A673 (cell line): Measurements from ENCODE around the gene PLIN3. TPM values are rescaled to one million over a fixed set of nuclear protein-coding genes. Genes with fewer than 3 reads are reported as not detected.
A peak's percentile ranks its signal among the peaks of the same experiment; 100 is the strongest.

ENCODE experiments used
- BruUV-seq: library from RNA; stranded (reverse); fragments of 400-500 nt; replicated peaks from 2 replicates; lab custom pipeline; 2021; lab: Mats Ljungman, UMichigan
- CTCF ChIA-PET: fragments of 300-600 bp; sonication (Branson Sonifier 250); formaldehyde crosslinking; loops from one replicate; lab custom pipeline; 2022; ENCODE audit warnings: antibody characterized with exemption; lab: Charles Lee
- POLR2A ChIA-PET: fragments of 300-600 bp; sonication (Branson Sonifier 250); formaldehyde crosslinking; loops from one replicate; lab custom pipeline; 2022; ENCODE audit warnings: antibody characterized with exemption; ENCODE audit not compliant: low non-redundant PET; lab: Charles Lee
- DNase-seq: peaks from one replicate; pipeline ENCODE4 v3.0.0-alpha.2; 2015; ENCODE audit warnings: low spot score
- H3K27ac ChIP-seq: fragments of 200-600 bp; sonication (generic); 2 replicates; pipeline ENCODE4 v1.5.1; 2016; ENCODE audit warnings: mixed run types, low read depth, mild to moderate bottlenecking, mixed read lengths, antibody characterized with exemption, low read length; ENCODE audit not compliant: poor library complexity, severe bottlenecking
- H3K27me3 ChIP-seq: fragments of 200-600 bp; sonication (generic); replicated peaks from 2 replicates; pipeline ENCODE4 v1.6.1; 2017; ENCODE audit warnings: mixed run types, low read depth, mild to moderate bottlenecking, mixed read lengths, antibody characterized with exemption, low read length; ENCODE audit not compliant: insufficient read depth, poor library complexity
- H3K36me3 ChIP-seq: fragments of 200-600 bp; sonication (generic); 2 replicates; pipeline ENCODE4 v1.6.1; 2016; ENCODE audit warnings: mixed run types, mild to moderate bottlenecking, mixed read lengths, antibody characterized with exemption, low read length; ENCODE audit not compliant: insufficient read depth, poor library complexity, severe bottlenecking
- H3K4me1 ChIP-seq: fragments of 200-600 bp; sonication (generic); 2 replicates; pipeline ENCODE4 v1.6.1; 2017; ENCODE audit warnings: mixed run types, mild to moderate bottlenecking, mixed read lengths, antibody characterized with exemption, low read length; ENCODE audit not compliant: insufficient read depth, poor library complexity, severe bottlenecking
- H3K4me3 ChIP-seq: fragments of 200-600 bp; sonication (generic); 2 replicates; pipeline ENCODE4 v1.5.1; 2016; ENCODE audit warnings: low read depth, mixed run types, mild to moderate bottlenecking, mixed read lengths, low read length; ENCODE audit not compliant: poor library complexity, severe bottlenecking
- H3K9me3 ChIP-seq: fragments of 200-600 bp; sonication (generic); 2 replicates; pipeline ENCODE4 v1.6.1; 2016; ENCODE audit warnings: mixed run types, low read depth, mild to moderate bottlenecking, mixed read lengths, antibody characterized with exemption, low read length; ENCODE audit not compliant: poor library complexity, severe bottlenecking
- CTCF ChIP-seq: fragments of 300-800, 200-600 bp; sonication (generic); conservative IDR thresholded peaks from 2 replicates; pipeline ENCODE4 v1.5.1; 2017; ENCODE audit warnings: low read depth, mild to moderate bottlenecking, antibody characterized with exemption, low read length, moderate library complexity, mixed read lengths
- EZH2 ChIP-seq: fragments of 200-600 bp; sonication (generic); IDR thresholded peaks from 2 replicates; pipeline ENCODE4 v1.6.1; 2017; ENCODE audit warnings: borderline replicate concordance, low read depth, mild to moderate bottlenecking, mixed read lengths, antibody characterized with exemption, low read length; ENCODE audit not compliant: poor library complexity, severe bottlenecking
- intact Hi-C: fragments of 100-400 bp; cut with micrococcal nuclease; formaldehyde crosslinking; loops from one replicate; pipeline ENCODE4 v1.10.0; 2022; ENCODE audit not compliant: unreplicated experiment
- total RNA-seq: library from RNA; stranded (reverse); gene quantifications from 2 replicates; pipeline ENCODE4 v1.2.3, GENCODE V29; 2021

Gene PLIN3
- total RNA-seq, 1 experiment from 2014 or later: 30.6 TPM

DNA sequence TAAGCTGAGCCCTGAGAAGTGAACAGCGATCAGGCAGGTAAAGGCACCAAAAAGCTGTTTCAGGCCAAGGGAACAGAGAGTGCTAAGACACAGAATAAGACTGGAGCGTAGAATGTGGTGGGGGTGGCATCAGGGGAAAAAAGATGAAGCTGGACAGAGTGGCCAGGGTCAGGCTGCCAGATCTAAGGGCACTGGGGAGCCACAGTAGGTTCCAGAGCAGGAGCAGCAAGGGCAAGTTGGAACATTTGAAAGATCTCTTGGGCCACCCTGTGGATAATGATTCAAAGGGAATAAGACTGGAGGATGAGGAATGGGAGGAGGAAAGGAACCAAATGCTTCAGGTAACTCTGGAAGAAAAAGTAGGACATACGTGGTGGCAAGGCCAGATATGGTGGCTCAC, 6.5 kb upstream of the PLIN3 start:
- ChIA-PET POLR2A (no interaction called here), CTCF (interaction anchor here (2.4 kb wide), 1 partner anchor 38 kb away, joined by 13 read pairs; no protein-coding TSS in a partner anchor)
- no peaks in the 10 kb centered on the region for H3K4me1 ChIP-seq
- H3K27ac ChIP-seq: no peak overlapping the region
- no peak overlapping the region for H3K4me3 ChIP-seq
- no peaks in the 10 kb centered on the region for H3K27me3 ChIP-seq
- intact Hi-C loops: loop anchor here (2.0 kb wide), 1 partner anchor 37 kb away; no protein-coding TSS in a partner anchor
- no peaks in the 10 kb centered on the region for H3K9me3 ChIP-seq
- H3K36me3 ChIP-seq: no peaks in the 10 kb centered on the region
- BruUV-seq: no TSS peak
- no peak for TF ChIP-seq CTCF
- TF ChIP-seq EZH2: no peak
- DNase-seq: no peak

DNA sequence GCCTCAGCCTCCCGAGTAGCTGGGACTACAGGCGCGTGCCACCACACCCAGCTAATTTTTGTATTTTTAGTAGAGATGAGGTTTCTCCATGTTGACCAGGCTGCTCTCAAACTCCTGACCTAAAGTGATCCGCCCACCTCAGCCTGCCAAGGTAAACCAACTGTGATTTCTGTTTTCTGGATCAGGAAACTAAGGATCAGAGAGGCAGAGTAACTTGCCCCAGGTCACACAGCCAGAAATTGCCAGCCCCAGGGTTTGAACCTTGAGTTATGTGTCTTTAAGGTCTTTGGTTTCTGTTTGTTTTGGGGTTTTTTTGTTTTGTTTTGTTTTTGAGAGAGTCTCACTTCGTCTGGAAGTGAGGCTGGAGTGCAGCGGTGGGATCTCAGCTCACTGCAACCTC, 4.2 kb upstream of the PLIN3 start:
- DNase-seq: no peak
- intact Hi-C loops: loop anchor here (1.0 to 2.0 kb wide), 2 partner anchors 39 to 160 kb away; no protein-coding TSS in a partner anchor

DNA sequence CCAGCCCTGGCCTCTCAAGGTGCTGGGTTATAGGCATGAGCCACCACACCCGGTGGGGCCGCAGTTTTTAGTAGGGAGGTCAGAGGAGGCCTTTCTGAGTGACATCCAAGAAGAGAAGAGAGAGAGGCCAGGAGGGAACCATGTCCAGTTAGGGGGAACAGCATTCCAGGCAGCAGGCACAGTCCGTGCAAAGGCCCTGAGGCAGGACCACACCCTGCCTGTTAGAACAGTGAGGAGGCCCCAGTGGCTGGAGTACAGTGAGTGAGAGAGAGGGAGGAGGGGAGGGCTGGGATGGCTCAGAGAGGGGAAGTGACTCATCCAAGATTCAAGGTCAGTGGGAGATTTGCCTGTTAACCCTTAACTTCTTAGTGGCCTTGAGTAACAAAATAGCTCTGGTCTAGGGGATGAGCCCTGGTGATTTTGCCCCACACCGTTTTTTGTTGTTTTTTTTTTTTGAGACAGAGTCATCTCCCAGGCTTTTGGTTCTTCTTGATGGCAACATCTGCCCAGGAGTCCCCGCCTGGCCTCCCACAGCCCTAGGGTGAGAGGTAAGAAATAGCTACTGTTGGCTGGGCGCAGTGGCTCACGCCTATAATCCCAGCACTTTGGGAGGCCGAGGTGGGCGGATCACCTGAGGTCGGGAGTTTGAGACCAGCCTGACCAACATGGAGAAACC, 2.7 kb upstream of the PLIN3 start:
- H3K9me3 ChIP-seq: no peaks in the 10 kb centered on the region
- ChIA-PET POLR2A (no interaction called here), CTCF (interaction anchor here (1.3 kb wide), 1 partner anchor 18 kb away, joined by 3 read pairs; no protein-coding TSS in a partner anchor)
- intact Hi-C loops: no loop called here
- no peaks in the 10 kb centered on the region for H3K36me3 ChIP-seq
- no TSS peak for BruUV-seq
- peaks cover 9% of the 10 kb centered on the region for H3K4me1 ChIP-seq
- DNase-seq: peak; percentile 62
- TF ChIP-seq CTCF: no peak
- TF ChIP-seq EZH2: no peak
- no peak overlapping the region for H3K27ac ChIP-seq
- no peaks in the 10 kb centered on the region for H3K27me3 ChIP-seq
- no peak overlapping the region for H3K4me3 ChIP-seq

More for the DNA sequence above, 4.2 kb upstream of the PLIN3 start:
- Histone ChIP-seq H3K4me1 (peaks cover 3% of the 10 kb centered on the region), H3K27ac (no peak overlapping the region), H3K9me3 (no peaks in the 10 kb centered on the region), H3K36me3 (no peaks in the 10 kb centered on the region), H3K4me3 (no peak overlapping the region), H3K27me3 (no peaks in the 10 kb centered on the region)
- BruUV-seq: no TSS peak
- ChIA-PET CTCF (interaction anchor here (1.5 to 2.4 kb wide), 2 partner anchors 40 to 159 kb away, joined by 13 to 21 read pairs; no protein-coding TSS in a partner anchor), POLR2A (no interaction called here)
- TF ChIP-seq EZH2 (no peak), CTCF (no peak)
